ENCODE data around the gene ERGIC1. TPM values are rescaled to one million over a fixed set of nuclear protein-coding genes. Genes with fewer than 3 reads are reported as not detected.
"Not testable (repeated sequence)": the region's sequence is repeated elsewhere in the genome, so short reads cannot be mapped to it uniquely, and the experiment has no call there.

The ERGIC1 gene
- 10 to 100 TPM; 43.4 to 45.0 TPM for total RNA-seq

- CTCF ChIA-PET: interaction anchor here (4.3 kb wide), 1 partner anchor 62 kb away, joined by 16 read pairs; the partner anchor contains the start of gene DUSP1
- H3K9me3 Mint-ChIP-seq: no peaks in the 10 kb centered on the region
- peaks cover 11% of the 10 kb centered on the region for H3K36me3 Mint-ChIP-seq (ENCODE audit: low read depth)
- H3K4me1 Mint-ChIP-seq: peaks cover 38% of the 10 kb centered on the region
- H3K27ac Mint-ChIP-seq: peak within 1 kb of the TSS; percentile 86
- H3K4me3 Mint-ChIP-seq: peak within 1 kb of the TSS; percentile 83
- no peaks in the 10 kb centered on the region for H3K27me3 Mint-ChIP-seq
- peak; percentile 74 for DNase-seq
- POLR2A ChIA-PET: no interaction called here
These were observed at the start of gene ERGIC1 for GRCh38 chr5:172833686-172834414. ERGIC1 (plus strand) TSS chr5:172834251; CDS start chr5:172834414, 163 bp downstream.

DNA sequence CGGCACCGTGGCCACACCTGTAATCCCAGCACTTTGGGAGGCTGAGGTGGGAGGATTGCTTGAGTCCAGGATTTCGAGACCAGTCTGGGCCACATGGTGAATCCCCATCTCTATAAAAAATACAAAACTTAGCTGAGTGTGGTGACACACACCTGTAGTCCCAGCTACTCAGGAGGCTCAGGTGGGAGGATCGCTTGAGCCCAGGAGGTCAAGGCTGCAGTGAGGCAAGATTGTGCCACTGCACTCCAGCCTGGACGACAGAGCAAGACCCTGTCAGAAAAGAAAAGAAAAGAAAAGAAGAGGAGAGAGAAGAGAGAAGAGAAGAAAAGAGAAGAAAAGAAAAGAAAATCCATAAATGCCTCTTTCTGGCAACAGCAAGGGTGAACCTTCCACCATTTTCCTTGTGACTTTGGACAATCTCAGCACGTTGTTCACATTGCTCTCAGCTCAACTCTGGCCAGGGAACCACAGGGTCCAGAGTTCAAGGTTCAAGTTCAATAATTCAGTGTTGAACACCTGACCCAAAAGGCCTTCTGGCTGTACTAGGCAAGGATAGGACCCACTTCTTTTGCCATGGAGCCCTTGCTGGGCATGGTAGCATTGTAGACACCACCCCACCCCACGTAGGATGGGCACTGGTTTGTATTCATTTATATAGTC lies 48.5 kb upstream of the ERGIC1 start:
- Mint-ChIP-seq H3K4me1 (no peaks in the 10 kb centered on the region), H3K27me3 (no peaks in the 10 kb centered on the region), H3K27ac (no peak overlapping the region), H3K9me3 (no peaks in the 10 kb centered on the region), H3K4me3 (no peak overlapping the region), H3K36me3 (ENCODE audit: low read depth) (no peaks in the 10 kb centered on the region)
- ChIA-PET CTCF (interaction anchor here (0.6 to 1.4 kb wide), 2 partner anchors 9 to 148 kb away, joined by 3 read pairs; no protein-coding TSS in a partner anchor), POLR2A (no interaction called here)
- DNase-seq: no peak

- Mint-ChIP-seq H3K4me3 (no peak overlapping the region), H3K36me3 (ENCODE audit: low read depth) (no peaks in the 10 kb centered on the region), H3K9me3 (no peaks in the 10 kb centered on the region), H3K27ac (no peak overlapping the region), H3K27me3 (no peaks in the 10 kb centered on the region), H3K4me1 (no peaks in the 10 kb centered on the region)
- DNase-seq: no peak
- ChIA-PET CTCF (no interaction called here), POLR2A (interaction anchor here (0.6 kb wide), 1 partner anchor 15 kb away, joined by 4 read pairs; no protein-coding TSS in a partner anchor)
These were observed 47.2 kb upstream of the ERGIC1 start for GRCh38 chr5:172786736-172787462.

- H3K27me3 Mint-ChIP-seq; H3K9me3 Mint-ChIP-seq; CTCF ChIA-PET; DNase-seq; H3K4me1 Mint-ChIP-seq; H3K4me3 Mint-ChIP-seq; H3K36me3 Mint-ChIP-seq (ENCODE audit: low read depth); H3K27ac Mint-ChIP-seq: not testable (repeated sequence)
- POLR2A ChIA-PET: interaction anchor here (0.6 kb wide), 1 partner anchor 15 kb away, joined by 4 read pairs; no protein-coding TSS in a partner anchor
These were observed 46.5 kb upstream of the ERGIC1 start for GRCh38 chr5:172787538-172787937.

GRCh38 chr5:172788771-172789686 lies 45.0 kb upstream of the ERGIC1 start:
- H3K27ac Mint-ChIP-seq: no peak overlapping the region

DNA sequence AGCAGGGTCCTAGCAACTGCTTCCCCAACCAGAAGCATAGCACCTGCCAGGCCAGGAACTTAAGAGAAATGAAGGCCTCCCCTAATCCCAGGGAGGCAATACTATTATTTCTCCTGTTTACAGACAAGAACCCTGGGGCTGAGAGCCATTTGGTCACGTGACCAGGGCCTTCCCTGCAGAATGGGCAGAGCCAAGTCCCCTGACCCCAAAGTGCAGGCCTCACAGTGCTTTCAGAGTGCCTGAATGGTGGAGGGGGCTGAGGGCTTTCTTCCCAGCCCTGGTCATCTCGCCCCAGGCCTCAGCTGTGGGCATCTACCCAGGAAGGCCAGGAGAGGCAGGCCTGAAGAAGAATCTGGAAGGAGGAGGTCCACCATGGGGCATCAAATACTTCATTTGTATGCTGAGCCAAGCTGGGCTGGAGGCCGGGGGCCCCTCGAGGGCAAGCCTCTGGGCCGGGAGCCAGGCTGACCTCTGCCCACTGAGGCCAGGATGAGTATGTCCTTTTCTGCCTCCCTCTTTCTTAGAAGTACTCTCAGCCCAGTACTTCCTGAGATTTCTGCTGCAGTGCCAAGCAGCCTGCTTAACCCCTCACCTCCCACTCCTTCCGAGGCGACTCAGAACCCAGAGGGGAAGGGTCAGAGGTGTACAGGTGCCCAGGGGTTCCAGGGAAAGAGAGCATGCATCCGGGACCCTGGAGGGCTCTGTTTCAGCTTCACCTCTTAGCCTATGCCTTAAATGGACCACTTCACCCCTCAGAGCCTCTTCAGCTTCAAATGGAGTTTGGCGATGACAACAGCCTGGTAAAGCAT lies 44.2 kb upstream of the ERGIC1 start:
- H3K27ac Mint-ChIP-seq: no peak overlapping the region
- no peaks in the 10 kb centered on the region for H3K27me3 Mint-ChIP-seq
- no peaks in the 10 kb centered on the region for H3K36me3 Mint-ChIP-seq (ENCODE audit: low read depth)
- no peak overlapping the region for H3K4me3 Mint-ChIP-seq
- ChIA-PET CTCF (interaction anchor here (1.2 to 2.6 kb wide), 5 partner anchors 8 to 18 kb away, joined by 3 to 9 read pairs (median 7); no protein-coding TSS in a partner anchor), POLR2A (no interaction called here)
- no peak for DNase-seq
- H3K9me3 Mint-ChIP-seq: no peaks in the 10 kb centered on the region
- peaks cover 2% of the 10 kb centered on the region for H3K4me1 Mint-ChIP-seq

More at GRCh38 chr5:172788771-172789686, 45.0 kb upstream of the ERGIC1 start:
- Mint-ChIP-seq H3K36me3 (ENCODE audit: low read depth) (no peaks in the 10 kb centered on the region), H3K27me3 (no peaks in the 10 kb centered on the region), H3K9me3 (no peaks in the 10 kb centered on the region), H3K4me1 (peaks cover 2% of the 10 kb centered on the region), H3K4me3 (no peak overlapping the region)
- POLR2A ChIA-PET: no interaction called here
- CTCF ChIA-PET: interaction anchor here (0.6 to 1.6 kb wide), 6 partner anchors 9 to 838 kb away, joined by 3 to 9 read pairs (median 5); no protein-coding TSS in a partner anchor
- no peak for DNase-seq

GRCh38 chr5:172790496-172790889 lies 43.6 kb upstream of the ERGIC1 start:
- H3K27me3 Mint-ChIP-seq: no peaks in the 10 kb centered on the region
- POLR2A ChIA-PET: no interaction called here

GRCh38 chr5:172791286-172791685 lies 42.8 kb upstream of the ERGIC1 start:
- no peak overlapping the region for H3K4me3 Mint-ChIP-seq
- DNase-seq: no peak
- ChIA-PET POLR2A (no interaction called here), CTCF (interaction anchor here (0.9 to 2.6 kb wide), 5 partner anchors 10 to 50 kb away, joined by 3 to 8 read pairs (median 3); no protein-coding TSS in a partner anchor)
- no peaks in the 10 kb centered on the region for H3K27me3 Mint-ChIP-seq
- no peaks in the 10 kb centered on the region for H3K9me3 Mint-ChIP-seq
- H3K36me3 Mint-ChIP-seq (ENCODE audit: low read depth): no peaks in the 10 kb centered on the region
- H3K27ac Mint-ChIP-seq: no peak overlapping the region
- peaks cover 2% of the 10 kb centered on the region for H3K4me1 Mint-ChIP-seq

More at GRCh38 chr5:172790496-172790889, 43.6 kb upstream of the ERGIC1 start:
- peaks cover 2% of the 10 kb centered on the region for H3K4me1 Mint-ChIP-seq
- H3K9me3 Mint-ChIP-seq: no peaks in the 10 kb centered on the region
- CTCF ChIA-PET: interaction anchor here (1.0 to 2.6 kb wide), 4 partner anchors 9 to 18 kb away, joined by 3 to 8 read pairs (median 4); no protein-coding TSS in a partner anchor
- H3K4me3 Mint-ChIP-seq: no peak overlapping the region
- no peaks in the 10 kb centered on the region for H3K36me3 Mint-ChIP-seq (ENCODE audit: low read depth)
- no peak for DNase-seq
- no peak overlapping the region for H3K27ac Mint-ChIP-seq

DNA sequence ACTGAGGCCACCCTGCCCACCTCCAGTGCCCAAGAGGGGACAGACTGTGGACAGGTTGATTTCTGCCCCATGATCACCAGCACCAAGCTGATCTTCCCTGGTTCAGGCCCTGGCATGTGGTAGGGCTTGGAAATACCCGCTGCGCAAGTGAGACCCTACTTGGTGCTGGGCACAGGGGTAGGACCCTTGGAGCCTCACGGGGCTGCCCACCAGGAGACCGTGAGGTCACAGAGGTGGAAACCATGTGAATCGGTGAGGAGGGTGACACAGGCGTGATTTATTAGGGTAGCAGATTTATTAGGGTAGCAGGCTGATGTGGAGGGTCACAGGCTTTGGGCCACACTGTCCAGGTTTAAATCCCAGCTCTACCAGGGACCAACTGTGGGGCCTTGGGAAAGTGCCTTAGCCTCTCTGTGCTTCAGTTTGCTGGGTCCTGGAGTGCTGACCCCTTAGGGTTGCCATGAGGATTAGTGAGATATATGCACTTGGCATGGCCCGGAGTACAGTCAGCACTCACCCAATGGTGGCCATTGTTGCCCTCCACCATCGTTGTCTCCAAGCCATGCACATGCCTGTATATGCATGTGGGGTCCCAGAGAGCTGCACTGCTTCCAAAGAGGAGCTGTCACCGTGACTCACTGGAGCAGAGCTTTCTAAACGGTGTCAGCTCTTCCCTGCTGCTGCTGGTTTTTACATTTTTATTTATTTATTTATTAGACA lies 42.2 kb upstream of the ERGIC1 start:
- no peaks in the 10 kb centered on the region for H3K36me3 Mint-ChIP-seq (ENCODE audit: low read depth)
- H3K9me3 Mint-ChIP-seq: no peaks in the 10 kb centered on the region
- no peak for DNase-seq
- ChIA-PET CTCF (interaction anchor here (0.9 to 2.6 kb wide), 3 partner anchors 9 to 49 kb away, joined by 3 to 8 read pairs (median 3); no protein-coding TSS in a partner anchor), POLR2A (no interaction called here)
- H3K4me3 Mint-ChIP-seq: no peak overlapping the region
- peaks cover 2% of the 10 kb centered on the region for H3K4me1 Mint-ChIP-seq
- no peaks in the 10 kb centered on the region for H3K27me3 Mint-ChIP-seq
- H3K27ac Mint-ChIP-seq: no peak overlapping the region

DNA sequence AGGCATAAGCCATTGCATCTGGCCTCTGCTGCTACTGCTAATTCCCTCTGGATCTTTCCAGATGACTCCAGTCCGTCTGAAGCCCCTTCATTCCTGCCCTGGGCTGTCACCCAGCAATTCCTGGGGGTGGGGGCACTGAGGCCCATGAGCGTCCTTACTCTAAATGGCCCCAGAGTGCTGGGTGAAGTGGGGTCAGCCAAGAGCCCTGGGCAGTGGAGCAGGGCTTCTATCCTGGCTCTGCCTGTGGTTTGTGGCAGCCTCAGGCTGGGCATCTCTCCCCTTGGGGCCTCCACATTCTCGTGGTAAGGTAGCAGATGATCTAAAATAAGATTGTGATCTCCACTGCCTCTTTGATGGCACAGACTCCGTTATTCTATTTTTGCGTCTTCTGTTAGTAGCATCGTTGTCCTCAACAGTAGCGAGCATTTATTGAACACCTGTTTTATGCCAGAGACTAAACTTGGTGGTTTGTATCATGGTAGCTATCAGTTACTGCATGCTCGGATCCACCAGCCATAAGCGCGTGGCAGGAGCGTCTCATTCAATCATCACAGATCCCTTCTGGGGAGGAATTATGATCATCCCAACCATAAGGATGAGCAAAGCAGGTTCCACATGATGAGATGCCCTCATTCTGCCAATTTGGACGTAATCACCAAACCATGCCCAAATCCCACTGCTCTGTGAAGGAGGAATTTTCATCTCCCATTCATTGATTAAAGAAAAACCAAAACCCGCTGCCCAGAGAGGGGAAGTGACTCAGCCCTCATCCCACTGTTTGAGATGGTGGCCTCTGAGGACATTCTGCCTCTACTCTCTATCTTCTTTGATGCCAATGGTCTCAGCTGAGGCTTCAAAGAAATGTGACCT lies 41.1 kb upstream of the ERGIC1 start:
- H3K36me3 Mint-ChIP-seq (ENCODE audit: low read depth): no peaks in the 10 kb centered on the region
- H3K9me3 Mint-ChIP-seq: no peaks in the 10 kb centered on the region
- H3K27me3 Mint-ChIP-seq: no peaks in the 10 kb centered on the region
- H3K4me1 Mint-ChIP-seq: peaks cover 7% of the 10 kb centered on the region
- CTCF ChIA-PET: interaction anchor here (0.5 to 2.6 kb wide), 4 partner anchors 18 to 609 kb away, joined by 3 to 10 read pairs (median 6); partner anchors contain the start of gene DUSP1
- POLR2A ChIA-PET: no interaction called here
- no peak overlapping the region for H3K27ac Mint-ChIP-seq
- DNase-seq: no peak
- H3K4me3 Mint-ChIP-seq: no peak overlapping the region
